Breast epithelium (tissue), 4 donors: ENCODE results near the gene MPPED1. TPM values are rescaled to one million over a fixed set of nuclear protein-coding genes. Genes with fewer than 3 reads are reported as not detected.

ENCODE experiments used
- DNase-seq, 2 donors: peaks; one replicate each; pipeline ENCODE4 v3.0.0-alpha.2; 2019; ENCODE audit warnings: low spot score in 2 of 2
- H3K27ac ChIP-seq, 2 donors: fragments of 200-600 bp; sonication (generic) in 1 of 2; one replicate each; pipeline ENCODE4 v1.5.1; 2016 to 2019; ENCODE audit warnings: mild to moderate bottlenecking in 1 of 2
- H3K27me3 ChIP-seq, 2 donors: fragments of 200-600 bp; sonication (generic) in 1 of 2; one replicate each; pipeline versions ENCODE4 v1.5.1 to v1.6.0; 2017 to 2019; ENCODE audit warnings: control low read depth in 1 of 2, mild to moderate bottlenecking in 1 of 2
- H3K36me3 ChIP-seq: fragments of 200-600 bp; one replicate; pipeline ENCODE4 v1.5.1; 2019
- H3K4me1 ChIP-seq, 2 donors: fragments of 200-600 bp; sonication (generic); one replicate each; pipeline ENCODE4 v1.5.1; 2016 to 2019; ENCODE audit warnings: control low read depth in 1 of 2
- H3K4me3 ChIP-seq, 3 donors: fragments of 200-600 bp; sonication (generic); 1 replicate in 2 of 3; 2 replicates in 1 of 3; pipeline ENCODE4 v1.5.1; 2016 to 2019; ENCODE audit warnings: mild to moderate bottlenecking in 3 of 3, moderate library complexity in 2 of 3
- H3K9me3 ChIP-seq, 2 donors: fragments of 200-600 bp; sonication (generic) in 1 of 2; one replicate each; pipeline ENCODE4 v1.5.1; 2016 to 2019; ENCODE audit warnings: control low read depth in 1 of 2
- POLR2A ChIP-seq: fragments of 450-650 bp; IDR thresholded peaks from one replicate; pipeline ENCODE4 v1.6.1; 2016; ENCODE audit warnings: antibody characterized with exemption, mild to moderate bottlenecking, moderate library complexity
- POLR2AphosphoS5 ChIP-seq, 3 donors: sonication (generic); formaldehyde crosslinking; IDR thresholded peaks; one replicate each; pipeline ENCODE4 v1.6.1; 2017; ENCODE audit warnings: antibody characterized with exemption in 3 of 3
- intact Hi-C: fragments of 100-400 bp; cut with DNase I; formaldehyde crosslinking; loops from one replicate; pipeline ENCODE4 v1.15.1; 2023; ENCODE audit warnings: low total_unique reads
- total RNA-seq, 3 donors: library from RNA; depleted of rRNA; stranded (reverse); fragments of >200 nt; gene quantifications; one replicate each; pipeline ENCODE4 v1.1.0, GENCODE V29; 2016
- TF ChIP-seq, protein P1 (sequence below), 3 donors: fragments of 450-650 bp; IDR thresholded peaks; one replicate each; pipeline ENCODE4 v1.5.1; 2016 to 2017; ENCODE audit warnings: antibody characterized with exemption in 3 of 3, mild to moderate bottlenecking in 3 of 3, moderate library complexity in 3 of 3

MPPED1 gene
- total RNA-seq, 3 donors from 2014 or later = 0.29 TPM; not detected in 2

DNA sequence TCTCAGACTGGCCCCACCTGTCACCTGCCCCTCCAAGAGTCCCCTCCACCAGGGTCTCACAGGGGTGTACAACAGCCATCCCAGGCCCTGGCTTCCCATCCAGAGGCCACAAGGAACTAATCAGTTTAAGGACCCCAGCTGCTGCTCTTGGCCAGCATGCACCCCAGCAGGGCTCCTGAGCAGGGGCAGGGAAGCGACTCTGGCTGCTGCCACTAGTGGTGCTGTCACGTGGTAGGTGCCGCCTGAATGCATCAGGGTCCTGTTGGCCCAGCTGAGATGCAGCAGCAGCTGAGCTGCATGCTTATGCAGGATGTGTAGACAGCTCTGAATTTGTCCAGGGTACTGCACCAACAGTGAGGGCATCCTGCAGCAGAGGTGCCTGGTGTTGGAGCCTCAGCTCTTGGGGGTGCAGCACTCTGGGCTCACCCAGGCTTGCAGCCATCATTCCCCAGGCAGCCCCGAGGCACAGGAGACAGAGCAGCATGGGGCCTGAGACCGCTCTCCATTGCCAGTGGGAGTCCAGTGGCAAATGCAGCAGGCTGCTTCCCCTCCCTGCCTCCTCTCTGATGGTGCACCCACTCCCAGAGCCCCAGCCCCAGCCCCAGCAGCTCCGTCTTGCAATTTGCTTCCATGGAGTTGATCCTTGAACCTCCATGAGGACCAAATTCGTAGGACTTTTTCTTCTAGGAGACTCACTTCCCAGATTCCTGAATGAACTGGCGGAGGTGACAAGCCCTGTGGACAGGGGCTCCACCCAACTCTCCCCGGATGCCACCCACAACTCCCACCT lies 98.7 kb downstream of the MPPED1 start:
- no peak for DNase-seq
- no peaks in the 10 kb centered on the region for H3K9me3 ChIP-seq
- no peaks in the 10 kb centered on the region for H3K36me3 ChIP-seq
- H3K4me3 ChIP-seq = no peak overlapping the region
- TF ChIP-seq POLR2AphosphoS5 (IDR thresholded peaks at IDR 0.05) (no peak), POLR2A (no peak)
- TF ChIP-seq, protein P1, sequence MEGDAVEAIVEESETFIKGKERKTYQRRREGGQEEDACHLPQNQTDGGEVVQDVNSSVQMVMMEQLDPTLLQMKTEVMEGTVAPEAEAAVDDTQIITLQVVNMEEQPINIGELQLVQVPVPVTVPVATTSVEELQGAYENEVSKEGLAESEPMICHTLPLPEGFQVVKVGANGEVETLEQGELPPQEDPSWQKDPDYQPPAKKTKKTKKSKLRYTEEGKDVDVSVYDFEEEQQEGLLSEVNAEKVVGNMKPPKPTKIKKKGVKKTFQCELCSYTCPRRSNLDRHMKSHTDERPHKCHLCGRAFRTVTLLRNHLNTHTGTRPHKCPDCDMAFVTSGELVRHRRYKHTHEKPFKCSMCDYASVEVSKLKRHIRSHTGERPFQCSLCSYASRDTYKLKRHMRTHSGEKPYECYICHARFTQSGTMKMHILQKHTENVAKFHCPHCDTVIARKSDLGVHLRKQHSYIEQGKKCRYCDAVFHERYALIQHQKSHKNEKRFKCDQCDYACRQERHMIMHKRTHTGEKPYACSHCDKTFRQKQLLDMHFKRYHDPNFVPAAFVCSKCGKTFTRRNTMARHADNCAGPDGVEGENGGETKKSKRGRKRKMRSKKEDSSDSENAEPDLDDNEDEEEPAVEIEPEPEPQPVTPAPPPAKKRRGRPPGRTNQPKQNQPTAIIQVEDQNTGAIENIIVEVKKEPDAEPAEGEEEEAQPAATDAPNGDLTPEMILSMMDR (IDR thresholded peaks at IDR 0.05) = no peak
- H3K27me3 ChIP-seq = no peaks in the 10 kb centered on the region
- no peaks in the 10 kb centered on the region for H3K4me1 ChIP-seq
- no peak overlapping the region for H3K27ac ChIP-seq
- intact Hi-C loops = no loop called here

DNA sequence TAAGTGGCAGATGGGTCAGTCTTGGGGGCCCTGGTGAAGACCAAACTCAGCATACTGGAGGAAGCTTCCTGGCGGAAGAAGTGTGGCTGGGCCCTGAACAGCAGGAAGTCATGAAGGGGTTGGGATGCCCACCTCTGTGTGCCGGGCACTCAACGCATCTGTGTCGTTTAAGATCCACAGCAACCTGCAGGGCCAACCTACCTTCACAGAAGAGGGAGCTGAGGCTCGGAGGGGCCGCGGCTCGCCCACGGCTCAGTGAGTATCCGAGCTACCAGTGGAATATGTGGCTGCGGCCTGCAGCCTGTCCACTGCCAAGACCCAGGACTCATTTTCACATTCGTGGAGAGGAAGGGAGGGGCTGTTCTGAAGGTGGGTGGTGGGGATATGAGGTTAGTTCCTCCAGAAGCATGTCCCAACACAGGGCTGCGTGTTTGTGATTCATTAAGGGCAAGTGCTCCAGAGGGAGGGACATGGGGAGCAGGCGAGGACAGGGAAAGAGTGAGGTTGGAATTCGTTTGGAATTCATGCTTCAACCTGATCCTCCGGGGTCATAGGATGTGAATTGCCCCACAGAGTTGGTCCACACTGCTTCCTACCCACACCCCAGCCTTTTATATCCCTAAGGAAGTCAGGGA lies 99.6 kb downstream of the MPPED1 start:
- TF ChIP-seq POLR2A (no peak), POLR2AphosphoS5 (IDR thresholded peaks at IDR 0.05) (no peak)
- TF ChIP-seq, protein P1 (IDR thresholded peaks at IDR 0.05) = no peak
- Histone ChIP-seq H3K27me3 (no peaks in the 10 kb centered on the region), H3K27ac (peak overlapping the region; percentile 55 to 68), H3K4me3 (no peak overlapping the region), H3K36me3 (no peaks in the 10 kb centered on the region), H3K4me1 (no peaks in the 10 kb centered on the region), H3K9me3 (no peaks in the 10 kb centered on the region)
- DNase-seq = peak in 1 of 2 donors; percentile 70
- intact Hi-C loops = no loop called here

DNA sequence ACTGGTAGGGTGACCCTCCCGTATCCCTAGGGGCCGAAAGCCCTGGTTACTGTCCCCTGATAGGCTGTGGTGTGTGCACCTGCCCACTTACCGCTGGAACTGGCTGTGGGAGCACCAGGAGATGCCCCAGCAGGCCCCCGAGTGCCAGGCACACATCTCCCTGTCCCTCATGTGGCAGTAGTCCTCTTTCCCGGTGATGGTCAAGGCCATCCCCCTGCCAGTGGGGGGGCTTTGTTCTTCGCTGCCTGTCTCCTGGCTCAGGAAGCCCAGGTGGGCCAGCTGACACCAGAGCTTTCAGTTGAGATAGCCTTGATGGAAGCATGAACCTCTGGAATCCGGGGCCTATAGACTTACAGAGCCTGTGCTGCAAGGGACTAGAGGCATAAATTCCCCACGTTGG lies 100.5 kb downstream of the MPPED1 start:
- H3K36me3 ChIP-seq = no peaks in the 10 kb centered on the region
- no peaks in the 10 kb centered on the region for H3K27me3 ChIP-seq
- peak overlapping the region; percentile 55 to 68 for H3K27ac ChIP-seq
- no peak for TF ChIP-seq POLR2AphosphoS5 (IDR thresholded peaks at IDR 0.05)
- TF ChIP-seq, protein P1 (IDR thresholded peaks at IDR 0.05) = no peak
- no peak for TF ChIP-seq POLR2A
- H3K4me1 ChIP-seq = no peaks in the 10 kb centered on the region
- H3K9me3 ChIP-seq = no peaks in the 10 kb centered on the region
- intact Hi-C loops = no loop called here
- H3K4me3 ChIP-seq = no peak overlapping the region
- DNase-seq = no peak

DNA sequence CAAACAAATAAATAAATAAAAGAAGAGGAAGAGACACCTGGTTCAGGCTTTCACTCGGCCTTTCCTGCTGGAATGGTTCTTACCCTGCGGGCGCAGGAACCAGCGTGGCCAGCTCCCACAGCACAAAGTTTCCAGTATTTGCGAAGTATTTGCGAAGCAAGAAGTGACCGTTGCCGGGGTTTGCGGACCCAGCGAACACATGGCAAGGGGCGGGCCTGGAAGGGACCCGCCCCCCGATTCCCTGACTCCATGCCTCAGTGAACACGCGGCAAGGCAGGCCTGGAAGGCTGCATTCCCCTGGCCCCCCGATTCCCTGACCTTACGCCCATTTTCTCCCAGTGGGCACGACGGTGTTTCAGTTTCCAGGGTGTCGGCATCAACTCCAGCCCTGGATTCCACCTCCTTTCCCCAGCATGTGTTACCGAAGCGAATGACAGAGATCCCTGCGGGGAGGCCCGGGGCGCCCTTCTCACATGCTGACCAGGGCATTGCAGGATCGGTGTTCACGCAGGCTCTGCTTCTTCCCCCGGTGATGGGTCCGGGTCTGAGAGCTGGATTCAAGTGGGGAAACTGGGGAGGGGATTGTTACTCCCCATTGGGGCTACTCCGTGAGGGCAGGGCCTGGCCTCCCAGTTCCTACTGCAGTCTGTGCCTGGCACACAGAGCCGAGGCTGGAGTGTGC lies 102.8 kb downstream of the MPPED1 start:
- TF ChIP-seq POLR2A (no peak), POLR2AphosphoS5 (IDR thresholded peaks at IDR 0.05) (no peak)
- TF ChIP-seq, protein P1 (IDR thresholded peaks at IDR 0.05) = no peak
- no peak overlapping the region for H3K4me3 ChIP-seq
- H3K9me3 ChIP-seq = no peaks in the 10 kb centered on the region
- H3K27ac ChIP-seq = no peak overlapping the region
- no peaks in the 10 kb centered on the region for H3K27me3 ChIP-seq
- H3K36me3 ChIP-seq = no peaks in the 10 kb centered on the region
- intact Hi-C loops = no loop called here
- no peaks in the 10 kb centered on the region for H3K4me1 ChIP-seq
- no peak for DNase-seq

DNA sequence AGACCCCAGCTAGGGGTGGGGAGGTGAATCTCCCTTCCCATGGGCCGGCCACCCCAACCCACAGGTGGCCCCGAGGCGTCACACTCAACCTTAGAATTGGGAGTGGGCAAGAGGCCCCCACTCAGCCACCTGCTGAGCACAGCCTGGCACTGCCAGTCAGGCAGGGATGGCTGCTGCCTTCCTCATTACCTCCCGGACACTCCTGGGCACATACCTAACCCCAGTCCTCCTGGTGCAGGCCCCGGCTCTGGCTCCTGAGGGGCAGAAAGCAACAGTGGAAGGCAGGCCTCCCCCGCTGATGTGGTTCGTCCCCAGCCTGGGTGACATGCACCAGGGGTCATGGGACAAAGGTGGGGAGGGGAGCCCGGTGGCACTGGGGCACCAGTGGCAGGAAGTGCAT lies 103.6 kb downstream of the MPPED1 start:
- Histone ChIP-seq H3K36me3 (no peaks in the 10 kb centered on the region), H3K27me3 (no peaks in the 10 kb centered on the region), H3K4me1 (no peaks in the 10 kb centered on the region), H3K4me3 (no peak overlapping the region), H3K27ac (no peak overlapping the region), H3K9me3 (no peaks in the 10 kb centered on the region)
- no peak for TF ChIP-seq POLR2AphosphoS5 (IDR thresholded peaks at IDR 0.05)
- TF ChIP-seq POLR2A = no peak
- TF ChIP-seq, protein P1 (IDR thresholded peaks at IDR 0.05) = no peak
- DNase-seq = no peak
- intact Hi-C loops = no loop called here
